Trophoblast cell (in vitro differentiated cells and primary cell): Measurements from ENCODE around the gene ARHGEF37.

Experiments
- DNase-seq, 2 donors: peaks; one replicate each; pipeline ENCODE4 v3.0.0-alpha.2; 2016
- H2AFZ ChIP-seq: 2 replicates; pipeline ENCODE4 v1.6.1; 2013; ENCODE audit warnings: low read length, moderate library complexity, mild to moderate bottlenecking; ENCODE audit not compliant: insufficient read depth, poor library complexity
- H2AK5ac ChIP-seq: 2 replicates; pipeline ENCODE4 v1.6.1; 2013; ENCODE audit warnings: mild to moderate bottlenecking, low read length
- H2BK120ac ChIP-seq: 2 replicates; pipeline ENCODE4 v1.6.1; 2013; ENCODE audit warnings: low read length, mild to moderate bottlenecking, moderate library complexity; ENCODE audit not compliant: insufficient read depth, poor library complexity
- H2BK12ac ChIP-seq: 2 replicates; pipeline ENCODE4 v1.6.1; 2013; ENCODE audit warnings: mild to moderate bottlenecking, low read length, moderate library complexity
- H2BK5ac ChIP-seq: 2 replicates; pipeline ENCODE4 v1.6.1; 2013; ENCODE audit warnings: low read length, low read depth, moderate library complexity, mild to moderate bottlenecking; ENCODE audit not compliant: poor library complexity
- H3K14ac ChIP-seq: 2 replicates; pipeline ENCODE4 v1.6.1; 2013; ENCODE audit warnings: mild to moderate bottlenecking, low read length
- H3K18ac ChIP-seq: 2 replicates; pipeline ENCODE4 v1.6.1; 2013; ENCODE audit warnings: mild to moderate bottlenecking, low read length
- H3K23ac ChIP-seq: 2 replicates; pipeline ENCODE4 v1.6.1; 2013; ENCODE audit warnings: low read length
- H3K27ac ChIP-seq: 2 replicates; pipeline ENCODE4 v1.5.1; 2013; ENCODE audit warnings: low read depth, mild to moderate bottlenecking, inconsistent platforms, low read length, moderate library complexity
- H3K27me3 ChIP-seq: 2 replicates; pipeline ENCODE4 v1.6.1; 2013; ENCODE audit warnings: inconsistent platforms, mild to moderate bottlenecking, low read length, moderate library complexity; ENCODE audit not compliant: insufficient read depth
- H3K36me3 ChIP-seq, 2 experiments: 1 replicate in 1 of 2; 2 replicates in 1 of 2; pipeline ENCODE4 v1.6.1; 2013; ENCODE audit warnings: low read length in 2 of 2, mild to moderate bottlenecking in 2 of 2, moderate library complexity in 1 of 2; ENCODE audit not compliant: insufficient read depth in 2 of 2, control insufficient read depth in 1 of 2
- H3K4ac ChIP-seq: 2 replicates; pipeline ENCODE4 v1.6.1; 2013; ENCODE audit warnings: low read depth, mild to moderate bottlenecking, low read length, moderate library complexity
- H3K4me1 ChIP-seq, 2 experiments: 1 replicate in 1 of 2; 2 replicates in 1 of 2; pipeline ENCODE4 v1.6.1; 2013; ENCODE audit warnings: low read length in 2 of 2, mild to moderate bottlenecking in 2 of 2, moderate library complexity in 1 of 2; ENCODE audit not compliant: insufficient read depth in 2 of 2, control insufficient read depth in 1 of 2
- H3K4me2 ChIP-seq: 2 replicates; pipeline ENCODE4 v1.6.1; 2013; ENCODE audit warnings: inconsistent platforms, mild to moderate bottlenecking, low read length, moderate library complexity
- H3K4me3 ChIP-seq: 2 replicates; pipeline ENCODE4 v1.5.1; 2013; ENCODE audit warnings: mild to moderate bottlenecking, low read depth, low read length, inconsistent platforms
- H3K79me1 ChIP-seq: one replicate; pipeline ENCODE4 v1.6.1; 2013; ENCODE audit warnings: low read length
- H3K79me2 ChIP-seq: 2 replicates; pipeline ENCODE4 v1.6.1; 2013; ENCODE audit warnings: low read length, mild to moderate bottlenecking; ENCODE audit not compliant: control insufficient read depth, insufficient read depth, poor library complexity
- H3K9ac ChIP-seq: 2 replicates; pipeline ENCODE4 v1.6.1; 2013; ENCODE audit warnings: mild to moderate bottlenecking, low read length
- H3K9me3 ChIP-seq: 2 replicates; pipeline ENCODE4 v1.6.1; 2013; ENCODE audit warnings: low read depth, mild to moderate bottlenecking, control low read depth, inconsistent platforms, low read length; ENCODE audit not compliant: insufficient read depth
- H4K12ac ChIP-seq: 2 replicates; pipeline ENCODE4 v1.6.1; 2013; ENCODE audit warnings: low read depth, mild to moderate bottlenecking, low read length, moderate library complexity
- H4K8ac ChIP-seq: 2 replicates; pipeline ENCODE4 v1.6.1; 2013; ENCODE audit warnings: low read depth, mild to moderate bottlenecking, low read length, moderate library complexity
- H4K91ac ChIP-seq: one replicate; pipeline ENCODE4 v1.6.1; 2013; ENCODE audit warnings: low read depth, mild to moderate bottlenecking, low read length, moderate library complexity
- WGBS: extraction: QIAGEN DNeasy Blood & Tissue Kit; methylation state at CpG from one replicate; pipeline ENCODE4 v1.1.7; 2013; ENCODE audit warnings: missing lambda C conversion rate; ENCODE audit not compliant: insufficient read length, insufficient coverage; ENCODE audit errors: extremely low coverage; 5-methylcytosine and 5-hydroxymethylcytosine counted together

Gene ARHGEF37

GRCh38 chr5:149615976-149616375 lies 34.7 kb downstream of the ARHGEF37 start:
- no peaks in the 10 kb centered on the region for H3K9me3 ChIP-seq
- H3K79me2 ChIP-seq, result peaks cover 1% of the 10 kb centered on the region
- H3K4ac ChIP-seq, result no peak overlapping the region
- H3K79me1 ChIP-seq, result peaks cover 5% of the 10 kb centered on the region
- no peak overlapping the region for H3K23ac ChIP-seq
- peaks cover 5 to 18% of the 10 kb centered on the region in 2 experiments for H3K4me1 ChIP-seq
- no peak overlapping the region for H4K91ac ChIP-seq
- H3K18ac ChIP-seq, result no peak overlapping the region
- no peak overlapping the region for H3K4me3 ChIP-seq
- H3K9ac ChIP-seq, result no peak overlapping the region
- DNase-seq, result no peak
- H3K14ac ChIP-seq, result no peak overlapping the region
- no peak overlapping the region for H2AFZ ChIP-seq
- H3K27me3 ChIP-seq, result no peaks in the 10 kb centered on the region
- no peaks in the 10 kb centered on the region for H3K36me3 ChIP-seq
- H4K8ac ChIP-seq, result no peak overlapping the region
- no peak overlapping the region for H2BK120ac ChIP-seq
- no peak overlapping the region for H3K27ac ChIP-seq
- no peak overlapping the region for H4K12ac ChIP-seq
- H2BK12ac ChIP-seq, result no peak overlapping the region
- WGBS, result no CpG with 5 or more reads among the region's 5 CpGs
- H2BK5ac ChIP-seq, result no peak overlapping the region
- no peak overlapping the region for H2AK5ac ChIP-seq
- H3K4me2 ChIP-seq, result no peak overlapping the region

GRCh38 chr5:149616727-149617285 lies 35.5 kb downstream of the ARHGEF37 start:
- Histone ChIP-seq H3K4ac (no peak overlapping the region), H3K14ac (no peak overlapping the region), H2BK120ac (no peak overlapping the region), H2BK12ac (no peak overlapping the region), H3K4me3 (no peak overlapping the region), H2AK5ac (no peak overlapping the region), H3K18ac (no peak overlapping the region), H4K8ac (no peak overlapping the region), H2AFZ (no peak overlapping the region), H4K12ac (no peak overlapping the region), H3K79me1 (peaks cover 5% of the 10 kb centered on the region), H3K4me2 (no peak overlapping the region), H3K79me2 (peaks cover 1% of the 10 kb centered on the region), H3K36me3 (no peaks in the 10 kb centered on the region), H3K9me3 (no peaks in the 10 kb centered on the region), H3K27me3 (no peaks in the 10 kb centered on the region), H4K91ac (no peak overlapping the region), H3K9ac (no peak overlapping the region), H2BK5ac (no peak overlapping the region), H3K4me1 (peaks cover 5 to 18% of the 10 kb centered on the region in 2 experiments), H3K27ac (no peak overlapping the region), H3K23ac (no peak overlapping the region)
- no peak for DNase-seq
- WGBS, result no CpG with 5 or more reads among the region's 3 CpGs

- Histone ChIP-seq H3K9me3 (no peaks in the 10 kb centered on the region), H3K79me2 (peaks cover 1% of the 10 kb centered on the region), H2BK120ac (no peak overlapping the region), H3K4ac (no peak overlapping the region), H3K9ac (no peak overlapping the region), H3K4me3 (no peak overlapping the region), H2AK5ac (no peak overlapping the region), H3K23ac (no peak overlapping the region), H3K36me3 (no peaks in the 10 kb centered on the region), H3K4me2 (no peak overlapping the region), H3K18ac (no peak overlapping the region), H2BK12ac (peak overlapping the region; percentile 70), H3K14ac (peak overlapping the region; percentile 52), H2BK5ac (no peak overlapping the region), H4K91ac (peak overlapping the region; percentile 6), H2AFZ (no peak overlapping the region), H4K12ac (no peak overlapping the region), H3K4me1 (peaks cover 5 to 18% of the 10 kb centered on the region in 2 experiments), H3K27me3 (no peaks in the 10 kb centered on the region), H3K79me1 (peaks cover 5% of the 10 kb centered on the region), H4K8ac (no peak overlapping the region), H3K27ac (no peak overlapping the region)
- no peak for DNase-seq
- no CpG with 5 or more reads among the region's 12 CpGs for WGBS
These were observed 36.5 kb downstream of the ARHGEF37 start for GRCh38 chr5:149617760-149618306.

GRCh38 chr5:149618581-149619248 lies 37.4 kb downstream of the ARHGEF37 start:
- H3K4ac ChIP-seq, result no peak overlapping the region
- no peak overlapping the region for H4K12ac ChIP-seq
- DNase-seq, result peak; percentile 55 to 75
- no peak overlapping the region for H3K18ac ChIP-seq
- H2BK5ac ChIP-seq, result no peak overlapping the region
- peak overlapping the region; percentile 8 for H3K4me2 ChIP-seq
- WGBS, result no CpG with 5 or more reads among the region's 9 CpGs
- H3K79me1 ChIP-seq, result peaks cover 5% of the 10 kb centered on the region
- H4K8ac ChIP-seq, result no peak overlapping the region
- H3K4me1 ChIP-seq, result peaks cover 5 to 17% of the 10 kb centered on the region in 2 experiments
- no peaks in the 10 kb centered on the region for H3K9me3 ChIP-seq
- H2BK120ac ChIP-seq, result peak overlapping the region; percentile 26
- H4K91ac ChIP-seq, result peak overlapping the region; percentile 6
- H3K27me3 ChIP-seq, result no peaks in the 10 kb centered on the region
- no peak overlapping the region for H2AK5ac ChIP-seq
- H3K23ac ChIP-seq, result no peak overlapping the region
- H3K9ac ChIP-seq, result no peak overlapping the region
- H2AFZ ChIP-seq, result no peak overlapping the region
- peak overlapping the region; percentile 52 for H3K14ac ChIP-seq
- peaks cover 1% of the 10 kb centered on the region for H3K79me2 ChIP-seq
- H3K4me3 ChIP-seq, result no peak overlapping the region
- H3K36me3 ChIP-seq, result no peaks in the 10 kb centered on the region
- H3K27ac ChIP-seq, result peak overlapping the region; percentile 20
- H2BK12ac ChIP-seq, result peak overlapping the region; percentile 81
